HK-2 (cell line): ENCODE measurements around the gene ANKRD49.

ENCODE experiments used
- DNase-seq: peaks from one replicate; pipeline ENCODE4 v3.0.0-alpha.2; 2018; ENCODE audit not compliant: unreplicated experiment

The ANKRD49 gene, protein sequence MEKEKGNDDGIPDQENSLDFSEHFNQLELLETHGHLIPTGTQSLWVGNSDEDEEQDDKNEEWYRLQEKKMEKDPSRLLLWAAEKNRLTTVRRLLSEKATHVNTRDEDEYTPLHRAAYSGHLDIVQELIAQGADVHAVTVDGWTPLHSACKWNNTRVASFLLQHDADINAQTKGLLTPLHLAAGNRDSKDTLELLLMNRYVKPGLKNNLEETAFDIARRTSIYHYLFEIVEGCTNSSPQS

DNA sequence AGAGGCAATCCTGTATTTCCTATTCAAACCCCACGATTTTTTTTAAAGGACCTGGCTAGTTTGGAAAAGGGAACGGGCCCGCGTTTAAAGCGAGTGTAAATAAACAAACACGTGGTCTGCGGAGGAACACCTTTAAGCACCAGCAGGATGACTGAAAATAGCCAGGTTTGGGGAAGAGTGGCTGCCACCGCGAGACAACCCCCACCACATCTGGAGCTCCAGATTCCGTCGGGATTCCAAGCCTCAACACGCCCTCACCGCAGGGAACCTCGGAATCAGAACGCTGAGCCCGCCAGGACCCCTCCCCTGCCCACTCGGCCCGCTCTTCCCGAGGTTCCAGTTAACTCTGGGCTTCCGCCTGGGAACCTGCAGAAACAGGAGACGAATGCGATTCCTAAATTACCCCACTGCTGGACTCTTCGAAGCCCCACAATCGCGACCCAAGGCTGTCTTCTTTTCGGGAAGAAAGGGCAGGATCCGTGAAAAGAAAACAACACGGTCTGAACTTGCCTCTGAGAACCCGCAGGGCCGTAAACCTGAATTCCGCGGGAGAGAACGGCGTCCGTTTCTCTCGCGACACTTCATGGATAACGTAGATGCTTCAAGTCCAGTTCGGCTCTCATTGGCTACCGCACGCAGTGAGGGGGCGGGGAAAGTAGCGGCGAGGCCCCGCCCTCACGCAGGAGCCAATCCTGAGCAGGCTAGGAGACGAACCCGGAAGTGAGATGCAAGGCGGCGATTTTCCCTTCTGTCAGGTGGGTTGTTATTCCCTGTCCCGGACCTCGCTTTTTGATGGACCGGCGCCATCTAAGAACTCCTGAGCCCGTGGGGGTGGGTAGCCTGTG lies at the start of gene ANKRD49, which contains the start of gene MRE11:
Gene ANKRD49, plus strand, starts transcription at position 704 of the 845 bp plus-strand sequence. CDS start 2,710 bp downstream, outside the sequence.
Gene MRE11, minus strand, starts transcription at position 564 of the 845 bp plus-strand sequence. CDS start 1,043 bp downstream, outside the sequence.
- peak; percentile 91 for DNase-seq

DNA sequence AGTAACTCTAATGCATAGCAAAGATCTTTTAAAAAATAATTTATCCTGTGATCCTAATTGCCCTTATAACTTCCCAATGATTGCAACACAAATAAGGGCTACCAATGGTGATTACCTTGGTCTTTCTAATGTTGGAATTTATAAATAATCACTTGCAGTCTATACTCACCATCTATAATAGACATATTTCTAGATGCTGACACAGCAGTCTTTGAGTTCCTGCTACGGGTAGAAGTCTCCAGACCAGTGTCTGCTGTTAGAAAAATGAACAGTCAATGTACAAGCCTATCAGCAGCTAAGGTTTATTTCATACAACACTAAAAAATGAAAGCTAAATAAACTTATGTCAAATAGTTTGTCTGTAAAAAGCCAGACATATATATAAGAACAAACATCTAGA lies 48.1 kb upstream of the ANKRD49 start:
- DNase-seq = no peak

DNA sequence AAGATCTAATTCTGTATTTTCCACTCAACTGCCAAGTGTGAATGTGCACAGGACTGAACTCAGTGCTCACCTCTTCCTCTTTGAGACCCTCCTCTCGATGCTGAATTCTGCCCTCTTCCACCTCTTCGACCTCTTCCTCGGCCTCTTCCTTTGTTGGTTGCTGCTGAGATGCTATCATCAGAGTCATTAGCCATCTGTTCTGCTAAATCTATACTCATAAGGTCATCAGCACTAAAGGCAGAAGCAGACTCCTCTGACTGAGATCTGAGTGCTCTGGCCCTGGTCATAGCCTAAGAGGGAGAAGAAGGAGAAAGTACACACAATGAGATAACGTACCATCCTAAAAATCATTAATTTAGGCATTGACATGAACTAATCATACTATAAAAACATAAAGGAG lies 46.6 kb upstream of the ANKRD49 start:
- no peak for DNase-seq

DNA sequence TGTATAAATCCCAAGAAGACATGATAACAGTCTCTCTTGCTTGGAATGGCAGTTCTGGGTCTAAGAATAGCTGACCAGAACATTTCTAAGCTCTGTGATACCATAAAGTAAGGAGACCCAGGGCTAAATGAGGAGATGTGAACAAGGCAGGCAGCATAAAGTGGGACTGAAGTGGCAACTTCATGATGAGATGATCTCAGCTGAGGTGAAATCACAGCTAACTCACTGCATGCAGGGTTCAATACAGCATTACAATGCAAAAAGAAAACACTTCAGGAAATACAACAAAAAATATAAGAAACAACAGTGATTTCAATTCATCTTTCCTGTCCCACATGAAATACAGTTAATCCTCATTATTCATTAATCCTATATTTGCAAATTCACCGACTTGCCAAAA lies 44.8 kb upstream of the ANKRD49 start:
- no peak for DNase-seq

DNA sequence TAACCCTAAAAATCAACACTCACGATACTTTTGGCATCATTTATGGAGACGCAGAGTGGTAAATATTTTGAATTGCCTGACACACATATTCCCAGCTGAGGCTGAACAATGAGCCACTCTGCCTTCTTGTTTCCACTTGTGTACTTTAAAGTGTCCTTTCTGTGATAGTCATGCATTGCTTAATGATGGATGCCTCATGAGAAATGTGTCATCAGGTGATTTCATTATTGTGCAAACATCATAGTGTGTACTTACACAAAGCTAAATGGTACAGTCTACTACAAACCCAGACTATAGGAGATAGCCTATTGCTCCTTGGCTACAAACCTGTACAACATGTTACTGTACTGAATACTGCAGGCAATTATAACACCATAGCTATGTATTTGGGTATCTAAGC lies 44.3 kb upstream of the ANKRD49 start:
- no peak for DNase-seq

DNA sequence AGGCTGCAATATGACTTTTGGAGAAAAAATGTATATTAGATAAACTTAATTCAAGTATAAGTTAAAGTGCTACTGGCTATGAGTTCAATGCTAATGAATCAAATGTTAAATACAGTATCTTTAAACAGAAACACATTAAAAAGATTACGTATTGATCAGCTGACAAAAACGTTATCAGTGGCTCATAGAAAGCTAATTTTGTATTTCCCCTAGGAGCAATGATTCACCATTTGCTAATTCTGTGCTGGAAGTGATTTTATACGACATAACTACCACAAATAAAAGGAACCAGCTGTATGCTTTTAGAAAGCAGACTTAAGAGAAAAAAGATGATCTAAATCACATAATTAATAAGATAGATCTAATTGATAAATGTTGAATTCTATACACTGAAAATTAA lies 43.7 kb upstream of the ANKRD49 start:
- no peak for DNase-seq

DNA sequence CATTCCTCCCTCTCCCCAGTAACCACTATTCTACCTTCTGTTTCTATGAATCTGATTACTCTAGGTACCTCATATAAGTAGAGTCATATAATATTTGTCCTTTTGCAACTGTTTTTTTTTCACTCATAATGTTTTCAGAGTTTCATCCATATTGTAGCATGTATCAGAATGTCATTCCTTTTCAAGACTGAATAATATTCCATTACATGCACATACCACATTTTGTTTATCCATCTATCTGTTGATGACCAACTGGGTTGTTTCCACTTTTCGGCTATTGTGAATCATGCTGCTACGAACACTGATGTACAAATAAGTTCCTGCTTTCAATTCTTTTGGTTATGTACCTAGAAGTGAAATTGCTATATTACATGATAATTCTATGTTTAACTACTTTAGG lies 40.8 kb upstream of the ANKRD49 start:
- DNase-seq = no peak

DNA sequence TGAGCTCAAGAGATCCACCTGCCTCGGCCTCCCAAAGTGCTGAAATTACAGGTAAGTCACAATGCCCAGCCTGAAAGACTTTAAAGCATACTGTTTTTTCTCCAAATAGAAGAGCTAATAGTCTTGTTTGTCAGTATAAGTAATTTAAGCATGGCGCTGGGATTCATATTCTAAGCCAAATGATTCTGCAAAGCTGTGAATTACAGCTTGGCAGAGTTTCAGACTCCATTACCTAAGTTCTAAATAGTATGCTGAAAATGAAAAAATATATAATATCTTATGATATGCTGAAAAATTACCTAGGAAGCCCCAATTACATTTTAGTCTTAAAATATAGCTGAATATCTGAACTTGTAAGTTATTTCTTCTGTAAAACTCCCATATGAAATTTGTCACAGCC lies 39.5 kb upstream of the ANKRD49 start:
- DNase-seq = no peak

DNA sequence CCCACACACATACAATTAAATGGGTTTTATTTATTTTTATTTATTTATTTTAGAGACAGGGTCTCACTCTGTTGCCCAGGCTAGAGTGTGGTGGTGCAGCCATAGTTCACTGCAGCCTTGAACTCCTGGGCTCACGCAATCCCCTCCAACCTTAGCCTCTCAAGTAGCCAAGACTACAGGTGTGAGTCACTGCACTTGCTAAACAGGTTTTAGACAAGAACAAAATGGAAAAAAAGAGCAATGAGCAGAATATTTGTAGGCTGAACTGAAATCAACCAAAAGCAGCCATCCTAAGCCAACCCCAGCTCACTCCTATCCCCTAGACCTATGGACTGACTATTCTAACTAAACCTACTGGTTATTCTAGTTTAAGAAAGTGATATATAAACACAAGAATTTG lies 37.9 kb upstream of the ANKRD49 start:
- no peak for DNase-seq

DNA sequence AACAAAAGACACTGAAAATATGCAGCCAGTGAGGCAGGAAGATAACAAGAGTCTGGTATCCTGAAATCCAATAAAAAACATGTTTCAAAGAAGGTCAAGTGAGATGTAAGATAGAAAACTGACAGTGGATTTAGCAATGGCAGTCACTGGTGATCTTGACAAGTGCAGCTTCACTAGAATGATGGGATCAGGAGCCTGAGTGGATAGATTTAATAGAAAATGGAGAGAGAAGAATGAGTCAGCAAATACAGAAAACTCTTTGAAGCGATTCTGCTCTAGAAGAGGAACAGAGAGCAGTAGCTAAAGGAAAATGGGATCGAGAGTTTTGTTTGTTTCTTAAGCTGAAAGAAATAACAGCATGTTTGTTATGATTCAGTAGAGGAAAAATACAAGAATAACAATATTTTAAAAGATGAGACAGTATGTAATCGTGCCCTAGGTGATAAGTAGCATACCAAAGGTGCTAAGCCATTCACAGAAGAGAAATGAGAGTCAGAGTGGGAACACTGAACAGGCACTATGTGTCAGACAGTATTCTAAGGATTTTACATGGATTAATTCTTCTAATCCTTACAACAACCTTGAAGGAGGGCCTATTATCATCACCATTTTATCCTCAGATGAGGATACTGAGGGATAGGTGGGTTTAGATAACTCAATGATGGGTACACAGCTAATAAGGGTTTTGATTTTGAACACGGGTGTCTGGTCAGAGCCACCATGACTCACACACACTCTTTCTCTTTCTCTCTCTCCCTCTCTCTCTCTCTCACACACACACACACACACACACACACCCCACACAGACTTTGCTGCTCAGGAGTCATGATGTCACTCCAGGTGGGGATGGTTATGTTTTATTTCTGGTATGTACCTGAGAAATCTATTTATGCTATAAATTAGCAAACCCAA lies 36.4 kb upstream of the ANKRD49 start:
- peak; percentile 2 for DNase-seq

DNA sequence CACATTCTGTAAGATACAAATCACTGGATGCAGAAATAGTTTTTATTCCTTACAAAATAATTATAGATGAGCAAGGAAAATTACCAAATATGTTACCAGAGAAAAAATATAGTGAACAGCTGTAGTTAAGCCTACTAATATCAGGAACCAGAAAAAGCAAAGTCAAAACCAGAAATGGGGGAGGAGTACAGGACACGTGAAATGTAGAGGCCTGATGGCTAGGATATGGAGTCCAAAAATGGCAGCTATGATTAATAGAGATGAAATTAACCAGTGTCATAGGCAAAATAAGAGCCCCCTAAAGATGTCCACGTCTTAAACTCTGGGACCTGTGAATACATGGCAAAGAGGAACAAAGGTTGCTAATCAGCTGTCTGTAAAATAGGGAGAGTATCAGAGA lies 34.2 kb upstream of the ANKRD49 start:
- DNase-seq = no peak

DNA sequence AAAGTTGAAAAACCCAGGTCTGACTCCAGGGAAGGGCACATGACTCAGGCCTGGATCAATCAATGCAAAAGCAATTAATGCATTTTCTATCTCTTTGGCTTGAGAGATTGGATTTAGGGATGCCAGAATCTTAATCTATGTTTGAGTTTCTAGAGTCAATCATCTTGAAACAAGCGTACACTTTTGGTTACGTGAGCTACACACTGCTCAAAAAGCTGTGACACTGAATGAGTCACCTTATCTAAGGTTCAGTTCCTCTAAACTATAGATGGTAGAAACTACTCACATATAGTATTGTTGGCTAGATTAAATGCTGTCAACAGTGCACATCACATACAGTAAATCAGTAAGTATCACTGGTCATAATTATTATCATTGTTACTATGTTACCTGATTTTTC lies 24.4 kb upstream of the ANKRD49 start:
- DNase-seq = no peak

DNA sequence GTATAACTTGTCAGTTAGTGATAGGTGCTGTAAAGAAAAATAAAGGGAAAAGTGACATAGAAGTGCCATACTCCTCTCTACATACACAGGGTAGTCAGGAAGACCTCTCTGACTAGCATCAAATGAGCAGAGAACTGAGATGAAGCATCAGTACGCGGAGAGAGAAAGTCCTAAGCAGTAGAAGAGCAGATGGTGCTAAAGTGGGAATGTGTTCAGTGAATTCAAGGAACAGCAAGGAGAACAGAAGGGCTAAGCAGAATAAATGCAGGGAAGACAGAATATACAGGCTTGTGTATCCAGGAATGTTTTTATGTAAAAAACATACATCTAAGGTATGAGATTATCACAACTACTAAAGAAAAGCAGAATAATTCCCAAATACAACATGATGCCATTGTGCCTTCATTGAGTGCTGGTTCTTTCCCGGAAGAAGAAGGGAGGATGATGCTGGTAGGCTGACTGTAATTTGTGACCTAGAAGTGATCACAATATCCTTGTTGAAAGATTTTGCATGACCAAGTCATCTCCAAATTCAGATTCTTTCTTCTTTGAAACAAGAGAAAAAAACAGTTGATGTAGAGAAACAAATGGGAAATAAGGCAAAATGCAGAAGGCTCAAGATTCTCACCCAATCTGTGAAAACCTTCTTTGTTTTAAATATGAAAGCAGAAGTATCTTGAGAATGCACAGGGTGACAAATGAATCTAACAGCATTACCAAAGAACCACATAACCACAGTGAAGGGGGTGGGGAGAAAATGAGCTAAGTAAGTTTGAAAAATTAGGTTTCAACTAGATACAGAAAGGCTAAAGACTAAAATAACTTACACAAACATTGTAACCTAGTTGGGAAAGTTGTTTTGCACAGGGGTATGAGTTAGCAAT lies 20.6 kb upstream of the ANKRD49 start:
- DNase-seq = no peak

DNA sequence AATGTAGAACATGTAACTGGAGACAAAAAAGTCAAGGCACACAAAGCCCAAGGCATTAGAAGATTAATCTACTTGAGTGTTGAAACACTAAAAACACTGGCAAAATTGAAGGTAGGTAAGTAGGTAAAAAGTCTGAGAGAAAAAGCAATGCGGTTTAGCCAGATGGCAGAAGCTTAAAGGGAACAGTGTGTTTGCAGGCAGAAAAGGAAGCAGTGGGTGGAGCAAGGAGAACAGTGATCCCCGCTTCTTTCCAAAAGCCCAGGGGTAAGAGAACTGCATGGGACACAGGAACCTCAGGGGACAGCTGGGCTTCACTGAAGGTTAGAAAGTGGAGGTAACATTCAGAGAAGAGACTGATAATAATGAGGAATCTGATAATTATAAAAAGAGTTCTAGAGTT lies 16.2 kb upstream of the ANKRD49 start:
- no peak for DNase-seq

DNA sequence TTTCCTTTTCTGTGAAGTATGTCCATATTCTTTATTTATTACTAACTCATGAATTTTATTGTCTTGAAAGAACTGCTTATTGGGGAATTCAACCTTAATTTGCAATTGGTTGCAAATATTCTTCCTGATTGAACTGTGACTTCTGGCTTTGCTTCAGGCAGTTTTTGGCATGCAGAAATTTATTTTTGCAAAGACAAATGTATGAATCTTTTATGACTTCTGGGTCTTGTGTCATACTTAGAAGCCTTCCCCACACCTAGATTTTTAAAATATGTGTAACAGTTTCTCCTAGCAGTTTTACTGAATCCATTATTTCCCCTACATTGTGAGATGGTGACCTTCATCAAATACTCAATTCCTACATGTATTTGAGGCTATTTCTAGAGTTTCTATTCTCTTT lies 12.4 kb upstream of the ANKRD49 start:
- DNase-seq = no peak

DNA sequence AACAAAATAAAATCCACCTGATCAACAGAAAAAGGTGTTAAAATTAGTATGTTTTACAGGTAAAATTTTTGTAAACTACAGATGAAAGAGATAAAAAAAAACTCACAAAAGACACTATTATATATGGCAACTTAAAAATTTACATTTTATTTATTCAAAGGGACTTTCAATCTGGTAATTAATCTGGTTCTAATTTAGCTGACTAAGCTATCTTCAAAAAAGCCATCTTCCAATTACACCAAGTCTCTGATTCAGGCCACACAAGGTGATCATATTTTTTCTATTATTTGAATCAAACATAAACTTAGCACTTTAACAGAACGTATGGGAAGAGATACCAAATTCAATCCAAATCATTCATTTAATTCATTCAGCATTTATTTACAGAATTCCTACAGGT lies 7.7 kb upstream of the ANKRD49 start:
- no peak for DNase-seq

DNA sequence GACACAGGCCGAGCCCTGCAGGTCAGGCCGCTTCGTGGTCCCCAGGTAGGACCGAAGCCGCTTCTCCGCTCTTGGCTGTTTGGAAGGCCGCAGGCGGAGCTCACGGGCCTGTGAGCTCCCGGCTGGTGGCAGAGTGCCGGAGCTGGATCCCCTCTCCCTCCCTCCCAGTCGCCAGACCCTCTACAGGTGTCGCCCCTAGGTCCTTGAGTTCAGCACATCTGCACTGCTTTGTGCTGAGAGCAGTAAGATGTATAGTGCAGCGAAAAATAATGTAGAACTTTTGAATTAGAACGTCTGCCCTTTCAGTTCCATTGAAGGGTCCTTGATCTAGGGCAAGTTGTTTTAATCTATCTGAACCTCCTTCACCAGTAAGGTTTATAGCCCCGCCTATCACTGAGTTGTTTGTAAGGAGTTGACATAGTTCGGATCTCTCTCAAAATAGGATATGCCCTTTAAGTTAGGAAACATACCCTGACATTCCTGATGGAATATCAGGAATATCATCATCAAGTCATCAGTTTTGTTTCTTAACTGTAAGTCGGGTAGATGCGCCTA lies 419 bp downstream of the ANKRD49 start:
- no peak for DNase-seq

DNA sequence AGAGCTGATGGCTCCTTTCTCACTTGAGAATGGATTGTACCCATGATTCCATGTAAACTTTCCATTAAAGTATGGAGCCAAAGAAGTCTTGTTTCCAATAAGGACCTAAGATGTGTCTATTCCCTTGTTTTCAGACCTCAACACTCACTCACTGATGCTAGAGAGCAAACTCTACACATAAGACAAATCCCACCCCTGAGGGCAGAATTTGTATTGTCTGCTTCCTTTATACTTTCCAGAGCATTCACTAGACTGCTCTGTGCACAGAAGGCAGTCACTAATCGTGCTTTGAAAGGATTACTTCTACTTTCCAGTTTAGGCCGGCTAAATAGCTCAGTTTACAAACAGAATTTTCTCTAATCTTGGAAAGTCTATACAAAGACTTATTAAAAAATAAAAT lies 6.4 kb downstream of the ANKRD49 start:
- no peak for DNase-seq

DNA sequence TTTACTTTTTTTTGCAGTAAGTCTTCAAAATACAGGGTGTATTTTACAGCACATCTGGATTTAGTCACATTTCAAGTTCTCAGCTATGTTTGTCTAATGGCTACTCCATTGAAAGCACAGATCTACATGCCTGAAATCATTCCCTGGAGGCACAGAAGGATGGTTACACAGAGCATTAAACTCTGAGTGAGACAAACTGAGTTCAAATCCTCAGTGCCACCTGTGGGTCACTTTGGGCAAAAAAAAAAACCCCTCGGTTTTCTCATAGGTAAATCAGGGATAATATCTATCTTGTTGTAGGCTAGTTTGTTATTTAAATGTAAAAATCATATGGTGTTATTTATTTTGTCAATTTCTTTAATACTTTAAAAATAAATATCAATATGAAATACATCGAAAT lies 7.7 kb downstream of the ANKRD49 start:
- no peak for DNase-seq

DNA sequence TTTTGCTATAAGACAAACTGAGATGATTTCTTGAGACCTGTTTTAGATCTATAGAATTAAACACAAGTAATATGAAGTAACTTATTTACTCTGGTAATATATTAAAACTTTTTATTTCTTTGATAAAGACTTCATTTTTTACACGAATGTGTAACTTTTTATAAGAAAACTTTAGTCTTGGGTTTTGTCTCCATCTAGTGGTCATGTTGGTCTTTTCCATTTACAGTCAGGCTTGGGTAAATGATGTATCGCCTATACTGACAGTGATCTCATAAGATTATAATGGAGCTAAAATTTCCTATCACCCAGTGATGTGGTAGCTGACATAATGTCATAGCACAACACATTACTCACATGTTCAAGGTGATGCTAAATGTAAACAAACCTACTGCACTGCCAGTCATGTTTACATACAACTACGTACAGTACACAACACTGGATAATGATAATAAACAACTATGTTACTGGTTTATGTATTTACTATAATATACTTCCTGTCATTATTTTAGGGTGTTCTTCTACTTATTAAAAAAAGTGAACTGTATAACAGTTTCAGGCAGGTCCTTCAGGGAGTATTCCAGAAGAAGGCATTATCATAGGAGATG lies 11.0 kb downstream of the ANKRD49 start:
- no peak for DNase-seq
